ENCODE results near the gene ZNF219.

Gene ZNF219

DNA sequence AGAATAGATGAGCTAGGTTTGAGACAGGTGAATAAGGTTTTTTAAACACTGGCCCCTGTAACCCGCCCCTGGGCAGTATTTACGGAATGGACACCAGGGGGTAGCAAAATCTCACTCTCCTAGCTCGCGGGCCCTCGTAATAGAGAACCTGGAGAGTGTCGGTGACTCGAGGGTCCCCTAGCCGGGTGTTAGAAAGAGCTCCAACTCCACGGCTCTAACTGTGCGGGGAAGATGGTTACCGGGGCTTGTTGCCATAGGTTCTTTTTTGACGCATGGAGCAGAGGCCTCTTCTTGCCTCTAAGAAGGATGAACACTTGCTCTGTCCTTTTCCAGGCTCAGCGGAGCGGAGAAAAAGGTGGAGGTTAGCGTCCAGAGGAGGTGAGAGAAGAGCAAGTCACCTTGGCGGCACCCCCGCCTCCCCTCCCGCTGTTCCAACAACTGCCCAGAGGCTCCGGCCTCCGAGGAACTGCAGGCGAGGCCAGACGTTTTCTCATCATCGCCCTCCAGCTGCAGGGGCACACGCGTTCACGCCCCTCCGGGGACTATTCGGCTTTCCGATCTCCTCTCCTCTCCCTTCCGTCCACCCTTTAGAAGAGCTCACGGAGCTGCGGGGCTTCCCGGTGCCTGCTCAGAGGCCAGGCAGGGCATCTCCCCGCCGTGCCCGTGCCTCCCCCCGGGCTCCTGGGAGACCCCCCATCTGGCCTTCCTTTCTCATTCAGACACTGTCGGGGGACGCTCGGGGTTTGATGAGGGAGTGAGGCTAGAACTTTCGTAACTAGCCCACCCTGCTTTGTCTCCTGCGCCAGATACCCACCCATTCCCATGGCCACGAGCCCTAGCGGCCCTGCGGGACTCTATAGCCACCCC, 29.7 kb downstream of the ZNF219 start:
- peak; percentile 57 for DNase-seq
- peak; percentile 53 for ATAC-seq

DNA sequence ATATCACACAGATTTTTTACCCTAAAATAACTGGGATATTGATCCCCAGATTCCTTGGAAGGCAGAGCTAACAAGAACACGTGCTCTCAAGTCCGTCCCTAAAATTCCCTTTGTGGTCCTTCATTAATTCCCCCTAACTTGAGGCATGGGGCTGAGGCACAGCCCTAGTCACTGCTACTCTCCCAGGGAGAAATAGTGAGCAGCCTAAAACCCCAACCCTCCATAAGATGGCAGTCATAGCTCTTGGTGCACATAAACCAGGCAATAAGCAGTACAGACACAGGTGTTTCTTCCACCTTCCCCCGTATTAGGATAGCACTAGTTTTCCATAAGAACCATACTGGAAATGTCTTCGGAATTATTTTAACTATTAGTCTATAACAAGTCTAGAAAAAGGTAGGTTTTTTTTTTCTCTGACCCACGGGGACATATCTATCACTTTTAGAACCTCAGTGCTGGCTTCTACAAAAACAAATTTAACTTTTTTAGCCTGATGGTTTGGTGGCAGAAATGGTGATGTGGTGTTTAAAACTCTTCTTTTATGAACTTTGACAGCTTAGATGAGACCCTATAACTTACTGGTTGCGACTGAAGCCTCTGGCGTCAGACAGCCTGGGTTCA, 31.5 kb downstream of the ZNF219 start:
- ATAC-seq = no peak
- no peak for DNase-seq

DNA sequence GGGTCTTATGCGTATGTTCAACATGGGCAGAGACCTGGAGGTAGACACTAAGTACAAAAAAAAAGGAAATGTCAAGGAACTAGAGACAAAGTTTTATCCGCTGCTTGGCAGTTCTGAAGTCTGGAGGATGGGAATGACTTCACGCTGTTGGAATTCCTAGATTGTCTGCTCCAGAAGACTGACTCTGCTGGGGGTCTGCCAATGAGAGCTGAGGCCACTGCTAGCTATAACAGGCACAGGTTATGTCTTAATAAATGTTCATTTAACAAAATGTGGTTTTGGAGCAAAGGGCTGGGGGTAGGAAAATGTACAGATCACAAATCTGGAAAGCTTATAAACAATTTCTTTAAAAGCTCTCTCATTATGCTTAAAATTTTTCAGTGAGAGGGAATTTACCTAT, 35.0 kb downstream of the ZNF219 start:
- ATAC-seq = no peak
- DNase-seq = no peak

DNA sequence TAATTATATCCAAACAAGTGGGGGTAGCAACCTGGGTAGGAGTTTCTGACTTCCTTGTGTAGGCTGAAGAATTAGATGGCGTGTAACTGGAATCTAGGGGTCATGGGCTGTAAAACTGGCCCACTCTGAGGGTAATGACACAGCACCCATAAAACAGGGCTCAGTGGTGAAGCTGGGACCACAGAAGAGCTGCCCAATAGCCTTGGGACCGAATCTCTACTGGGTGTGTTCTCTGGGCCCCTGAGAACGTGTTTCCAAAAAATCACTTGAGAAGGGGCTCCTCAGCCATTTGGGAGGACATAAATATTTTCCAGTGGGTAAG, 37.1 kb downstream of the ZNF219 start:
- no peak for DNase-seq
- no peak for ATAC-seq

DNA sequence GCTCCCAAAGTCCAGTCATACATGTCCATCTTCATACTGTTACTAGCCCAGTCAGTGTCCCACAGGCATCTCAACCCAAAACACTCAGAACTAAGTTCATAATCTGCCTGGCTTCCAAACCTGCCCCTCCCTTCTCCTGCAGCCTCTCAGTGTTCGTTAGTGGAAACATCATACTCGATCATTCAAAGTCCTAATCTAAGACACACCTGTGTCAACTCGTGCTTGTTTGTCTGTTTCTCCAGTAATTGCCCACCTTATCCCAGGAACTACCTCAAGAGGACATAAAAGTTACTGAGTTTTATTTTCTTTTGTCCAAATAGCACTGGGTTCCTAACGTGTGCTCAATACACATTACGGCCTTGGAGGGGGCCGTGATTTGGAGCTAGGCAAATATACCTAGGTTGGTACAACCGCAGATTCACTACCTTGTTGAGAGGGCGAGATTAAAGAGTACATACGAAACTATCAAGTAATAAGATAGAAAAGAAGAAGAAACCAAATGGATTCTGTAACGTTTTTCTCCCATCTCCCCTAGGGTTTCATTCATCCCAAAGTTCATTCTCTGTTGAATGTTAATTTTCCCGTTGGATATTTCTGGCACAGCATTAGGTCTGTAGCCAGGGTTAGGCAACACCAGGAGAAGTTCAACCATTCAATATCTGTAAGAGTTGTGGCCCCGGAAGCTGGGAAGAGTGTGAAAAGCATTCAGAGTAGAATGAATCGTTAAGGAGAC, 37.7 kb downstream of the ZNF219 start:
- DNase-seq = no peak
- ATAC-seq = no peak

DNA sequence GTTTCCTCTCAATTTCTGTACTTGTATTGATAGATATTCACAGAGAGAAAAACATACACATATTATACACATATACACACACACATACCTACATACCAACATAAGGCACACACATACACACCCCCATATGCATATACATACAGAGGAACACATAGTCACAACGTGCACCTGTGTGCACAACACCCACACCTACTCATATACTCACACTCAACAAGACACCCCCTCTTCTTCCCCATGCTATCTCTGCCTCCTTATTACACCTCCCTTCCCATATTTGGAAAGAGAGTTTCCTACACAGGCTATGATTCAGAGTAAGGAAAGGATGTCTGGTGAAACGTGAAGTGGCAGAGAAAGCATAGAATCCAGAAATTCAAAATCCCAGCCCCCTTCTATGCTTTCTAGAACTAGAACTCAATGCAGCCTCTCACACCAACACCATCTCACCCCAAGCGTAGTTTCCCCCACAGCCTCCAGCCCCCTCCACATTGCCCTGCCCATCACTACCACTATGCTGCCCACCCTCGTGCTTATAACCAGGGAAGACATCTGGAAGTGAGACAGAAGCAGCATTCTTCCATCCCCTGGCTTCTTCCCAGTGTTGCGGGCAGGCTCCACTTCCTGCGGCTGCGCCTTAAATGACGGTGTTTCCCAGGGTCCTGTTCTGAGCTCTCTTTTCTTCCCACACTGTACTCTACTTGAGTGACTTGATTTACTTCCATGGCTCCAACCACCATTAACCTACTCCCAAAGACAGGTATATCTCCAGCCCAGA, 38.4 kb downstream of the ZNF219 start:
- ATAC-seq (no peak), DNase-seq (no peak)

DNA sequence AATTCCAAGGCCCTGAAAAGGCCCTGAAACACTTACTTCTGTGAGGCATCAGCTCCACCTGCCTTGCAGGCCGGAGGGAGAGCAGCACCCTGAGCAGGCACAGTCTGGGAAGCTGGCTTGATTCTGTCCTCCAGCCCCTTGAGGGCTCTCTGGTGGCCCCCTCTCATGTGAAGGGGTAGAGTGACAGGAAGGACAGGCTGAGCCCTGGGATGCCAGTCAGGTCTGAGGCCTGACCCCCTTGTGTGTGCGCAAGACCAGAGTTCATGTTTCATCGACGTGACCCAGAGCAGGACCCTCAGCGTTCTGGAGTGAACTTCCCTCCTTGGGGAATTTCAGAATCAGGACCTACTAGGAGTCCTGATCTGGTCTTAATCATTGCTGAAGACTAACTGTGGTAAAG, 39.6 kb downstream of the ZNF219 start:
- no peak for ATAC-seq
- DNase-seq = no peak

DNA sequence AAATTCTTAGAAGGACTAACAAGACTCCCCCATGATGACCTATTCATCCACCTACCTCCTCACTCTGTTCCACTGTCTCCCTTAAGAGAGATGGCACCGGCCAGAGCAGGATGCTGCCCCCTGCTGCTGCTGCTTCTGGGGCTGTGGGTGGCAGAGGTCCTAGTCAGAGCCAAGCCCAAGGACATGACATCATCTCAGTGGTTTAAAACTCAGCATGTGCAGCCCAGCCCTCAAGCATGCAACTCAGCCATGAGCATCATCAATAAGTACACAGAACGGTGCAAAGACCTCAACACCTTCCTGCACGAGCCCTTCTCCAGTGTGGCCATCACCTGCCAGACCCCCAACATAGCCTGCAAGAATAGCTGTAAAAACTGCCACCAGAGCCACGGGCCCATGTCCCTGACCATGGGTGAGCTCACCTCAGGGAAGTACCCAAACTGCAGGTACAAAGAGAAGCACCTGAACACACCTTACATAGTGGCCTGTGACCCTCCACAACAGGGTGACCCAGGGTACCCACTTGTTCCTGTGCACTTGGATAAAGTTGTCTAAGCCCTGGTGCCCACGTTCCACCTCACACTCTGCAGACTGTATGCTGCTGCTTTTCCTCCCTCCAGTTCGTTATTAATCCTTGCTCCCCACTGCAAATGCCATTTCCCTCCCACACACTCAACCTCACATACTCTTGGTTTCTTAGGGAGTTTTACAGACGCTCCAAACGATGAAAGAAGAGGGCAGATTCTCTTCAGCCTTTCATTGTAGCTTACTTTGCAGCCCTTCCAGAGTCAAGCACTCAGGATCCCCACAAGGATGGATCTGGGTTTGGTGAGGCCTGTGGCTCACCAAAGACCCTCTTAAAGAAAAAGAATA, 40.4 kb downstream of the ZNF219 start, which contains the start of gene RNASE8:
RNASE8 (plus strand) TSS at position 20 of the 873 bp plus-strand sequence; CDS start at position 91, 71 bp downstream.
- ATAC-seq = peak; percentile 72
- no peak for DNase-seq

DNA sequence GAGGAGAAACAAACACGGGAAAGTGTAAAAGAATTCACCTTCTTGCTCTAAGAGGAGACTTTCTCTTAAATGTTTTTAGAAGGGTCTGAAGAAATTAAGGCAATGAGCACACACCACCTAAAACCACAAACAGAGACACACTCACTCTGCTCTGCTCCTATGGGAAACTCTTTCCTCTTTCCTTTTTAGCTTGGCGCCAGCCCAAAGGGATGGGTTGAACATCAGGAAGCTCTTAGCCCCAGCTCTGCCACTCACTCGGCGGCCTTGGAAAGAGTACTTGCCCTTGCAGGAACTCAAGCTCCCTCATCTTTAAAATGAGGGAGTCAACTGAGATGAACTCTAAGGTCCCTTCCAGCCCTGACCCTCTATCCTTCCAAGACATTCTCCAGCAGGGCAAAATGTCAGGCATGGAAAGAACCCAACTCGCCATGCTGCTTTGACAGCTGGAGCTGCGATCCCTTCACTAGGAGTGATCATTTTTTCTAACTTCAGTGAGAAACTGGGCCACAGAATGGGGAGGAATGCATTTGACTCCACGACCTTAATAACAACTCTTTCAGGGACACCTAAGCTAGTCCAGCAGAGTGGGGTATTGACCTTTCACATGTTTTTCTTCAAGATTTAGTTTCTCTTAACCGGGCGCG, 41.8 kb downstream of the ZNF219 start:
- ATAC-seq (no peak), DNase-seq (no peak)

DNA sequence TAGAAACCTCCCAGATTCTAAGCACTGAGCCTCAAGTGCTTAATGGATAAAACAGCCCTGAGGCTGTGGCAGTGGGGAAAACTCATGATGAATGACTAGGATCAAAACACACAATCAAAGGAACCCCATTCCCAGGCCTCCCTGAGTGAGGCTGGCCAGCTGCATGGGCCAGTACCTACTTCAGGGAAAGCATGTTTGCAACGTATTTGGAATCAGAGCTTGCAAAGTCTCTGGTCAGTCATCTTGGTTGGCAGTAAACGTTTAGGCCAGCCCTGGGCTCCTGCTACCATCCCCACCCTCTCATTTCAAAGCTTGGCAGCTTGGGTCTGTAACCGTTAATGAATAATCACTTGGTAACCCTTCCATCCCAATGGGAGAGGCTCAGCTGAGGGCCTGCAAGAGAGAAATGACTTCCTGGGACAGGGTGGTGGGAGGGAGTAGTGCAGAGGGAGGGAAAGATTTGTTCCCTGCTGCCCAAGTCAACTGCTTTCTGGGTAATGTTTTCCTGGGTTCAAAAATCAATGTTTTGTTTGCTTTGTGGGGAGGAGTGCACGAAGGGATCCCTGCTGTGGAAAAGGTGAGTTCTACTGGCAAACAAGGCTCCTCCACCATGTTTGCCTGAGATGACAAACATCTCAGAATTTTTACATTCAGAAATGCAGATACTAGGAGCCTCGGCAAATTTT, 42.9 kb downstream of the ZNF219 start:
- DNase-seq = no peak

DNA sequence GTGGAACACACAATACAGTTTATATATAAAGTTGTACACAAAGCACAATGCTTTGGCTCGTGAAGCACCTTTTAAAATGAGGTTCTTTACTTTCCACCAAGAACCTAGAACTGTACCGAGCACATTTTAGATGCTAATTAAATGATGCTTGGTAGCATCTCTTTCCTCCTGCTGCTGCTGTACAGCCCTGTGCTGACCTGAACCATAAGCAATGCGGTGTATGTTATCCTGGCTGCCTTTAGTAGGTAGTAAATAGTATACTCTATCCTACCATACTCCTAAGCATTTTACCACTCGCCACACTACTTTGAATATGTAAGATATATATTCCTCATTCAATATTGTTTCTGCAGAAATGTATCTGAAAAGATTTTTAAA, 43.7 kb downstream of the ZNF219 start:
- no peak for ATAC-seq
- no peak for DNase-seq

More for the DNA sequence above, 42.9 kb downstream of the ZNF219 start:
- no peak for ATAC-seq

DNA sequence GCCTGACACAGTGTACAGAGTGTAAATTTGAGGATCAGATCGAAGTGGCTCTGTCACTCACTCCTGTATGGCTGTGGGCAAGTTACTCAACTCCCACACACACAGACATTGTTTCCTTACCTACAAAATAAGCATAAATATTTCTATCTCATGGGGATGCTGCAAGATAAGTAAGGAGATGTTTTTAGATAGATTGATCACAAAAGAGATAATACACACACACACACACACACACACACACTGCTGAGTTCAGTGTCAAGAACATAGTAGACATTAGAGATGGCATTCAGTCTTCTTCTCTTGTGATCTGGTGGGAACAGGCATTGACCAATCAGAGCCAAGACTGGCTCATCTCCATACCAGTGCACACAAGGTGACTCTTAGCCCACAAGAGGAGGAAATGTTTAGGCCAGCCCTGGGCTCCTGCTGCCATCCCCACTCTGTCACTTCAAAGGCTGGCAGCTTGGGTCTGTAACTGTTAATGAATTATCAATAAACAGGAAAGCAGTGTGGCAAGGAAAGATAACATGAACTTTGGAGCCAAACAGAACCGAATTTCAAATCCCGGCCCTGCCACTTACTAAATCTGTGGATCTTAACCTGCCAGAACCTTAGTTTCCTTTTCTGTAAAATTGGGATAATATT, 44.2 kb downstream of the ZNF219 start:
- ATAC-seq (peak; percentile 78), DNase-seq (no peak)

DNA sequence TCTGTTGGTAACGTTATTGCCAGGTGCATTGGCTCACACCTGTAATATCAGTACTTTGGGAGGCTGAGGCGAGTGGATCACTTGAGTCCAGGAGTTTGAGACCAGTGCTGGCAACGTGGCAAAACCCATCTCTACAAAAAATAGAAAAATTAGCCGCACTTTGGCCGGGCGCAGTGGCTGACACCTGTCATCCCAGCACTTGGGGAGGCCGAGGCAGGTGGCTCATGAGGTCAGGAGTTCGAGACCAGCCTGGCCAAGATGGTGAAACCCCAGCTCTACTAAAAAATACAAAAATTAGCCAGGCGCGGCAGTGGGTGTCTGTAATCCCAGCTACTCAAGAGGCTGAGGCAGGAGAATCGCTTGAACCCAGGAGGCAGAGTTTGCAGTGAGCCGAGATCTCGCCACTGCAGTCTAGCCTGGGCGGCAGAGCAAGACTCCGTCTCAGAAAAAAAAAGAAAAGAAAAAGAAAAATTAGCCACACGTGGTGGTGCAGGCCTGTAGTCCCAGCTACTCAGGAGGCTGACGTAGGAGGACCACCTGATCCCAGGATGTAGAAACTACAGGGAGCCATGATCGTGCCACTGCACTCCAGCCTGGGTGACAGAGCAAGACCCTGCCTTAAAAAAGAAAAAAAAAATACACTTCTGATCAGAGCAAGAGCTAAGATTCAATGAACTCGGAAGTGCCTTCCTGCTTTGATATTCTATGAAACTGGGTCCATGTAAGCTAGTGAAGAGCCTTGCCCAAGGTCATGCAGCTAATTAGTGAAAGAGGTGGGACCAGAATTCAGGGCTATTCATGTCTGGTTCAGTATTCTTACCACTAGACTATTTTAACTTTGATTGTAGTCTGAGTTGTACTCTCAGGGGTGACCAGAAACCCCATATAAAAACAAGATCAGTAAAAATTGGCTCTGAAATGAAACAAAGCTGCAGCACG, 45.0 kb downstream of the ZNF219 start:
- DNase-seq = no peak
- ATAC-seq = no peak

DNA sequence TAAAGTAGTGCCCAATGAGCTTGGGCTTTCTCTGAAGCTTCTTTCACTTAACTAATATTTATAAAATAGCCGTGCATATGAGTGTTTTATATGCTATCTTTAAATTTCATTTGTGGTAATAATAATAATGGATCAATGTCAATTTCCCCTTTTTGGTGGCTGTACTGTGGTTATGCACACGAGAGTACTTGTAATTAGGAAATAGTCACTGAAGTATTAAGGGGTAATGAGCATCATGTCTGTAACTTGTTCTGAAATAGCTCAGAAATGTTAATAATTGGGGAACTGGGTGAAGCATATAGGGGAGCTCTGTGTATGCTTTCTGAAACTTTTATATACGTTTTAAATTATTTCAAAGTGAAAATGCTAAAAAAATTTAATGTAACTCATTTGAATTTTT, 47.9 kb downstream of the ZNF219 start:
- ATAC-seq = no peak
- DNase-seq = no peak

DNA sequence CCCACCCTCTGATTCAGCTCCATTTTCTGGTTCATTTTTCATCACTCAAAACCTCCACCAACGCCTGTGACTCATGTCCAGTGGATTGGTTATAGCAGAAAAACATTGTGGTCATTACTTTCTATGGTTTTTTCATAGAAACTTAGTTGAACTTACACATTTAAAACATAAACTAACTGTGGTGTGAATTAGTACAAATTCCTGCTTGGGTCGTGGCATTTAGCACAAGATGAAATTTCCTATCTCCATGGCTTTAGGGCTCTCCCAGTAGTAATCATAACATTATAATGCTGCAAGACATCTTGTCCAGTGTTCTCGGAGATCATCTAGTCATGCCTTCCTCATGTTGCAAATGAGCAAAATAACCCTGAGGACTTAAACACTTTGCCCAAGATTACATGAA, 49.2 kb downstream of the ZNF219 start:
- ATAC-seq (no peak), DNase-seq (no peak)

DNA sequence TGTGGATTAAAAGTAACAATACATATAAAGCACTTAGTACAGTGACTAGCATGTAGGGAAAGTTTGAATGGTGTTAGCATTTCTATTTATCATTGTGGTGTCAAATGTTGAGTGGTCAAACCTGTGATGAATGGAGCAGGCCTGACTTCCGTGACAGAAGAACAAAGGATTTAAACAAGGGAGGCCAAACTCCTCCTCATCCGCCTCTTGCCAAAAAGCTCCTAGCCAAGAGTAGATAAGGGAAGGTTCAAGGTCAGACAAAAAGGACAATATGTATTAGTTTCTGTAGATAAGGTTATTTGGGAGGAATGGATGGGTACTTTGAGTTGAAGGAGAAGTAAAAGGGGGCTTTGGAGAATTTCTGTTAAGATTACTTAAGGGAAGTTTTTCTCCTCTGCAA, 49.8 kb downstream of the ZNF219 start:
- no peak for DNase-seq
- ATAC-seq = no peak

DNA sequence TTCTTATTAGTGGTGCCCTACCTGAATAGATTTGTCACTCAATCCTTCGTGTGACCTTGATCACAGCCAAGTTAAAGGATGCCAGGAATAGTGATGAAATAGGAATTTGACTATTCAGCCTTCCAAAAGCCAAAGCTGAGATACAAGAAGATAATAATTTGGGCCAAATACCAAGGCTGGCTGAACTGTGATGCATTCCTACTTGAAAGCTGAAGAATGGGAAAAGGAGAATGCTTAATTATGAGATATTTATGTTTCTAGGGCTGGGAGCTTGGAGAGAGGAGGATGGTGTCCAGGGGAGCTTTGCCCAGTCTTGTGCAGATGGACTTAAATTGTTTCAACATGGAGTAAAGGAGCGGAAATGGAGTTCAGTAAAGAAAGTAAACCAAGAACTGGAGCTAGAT, 51.1 kb downstream of the ZNF219 start:
- DNase-seq (no peak), ATAC-seq (no peak)

DNA sequence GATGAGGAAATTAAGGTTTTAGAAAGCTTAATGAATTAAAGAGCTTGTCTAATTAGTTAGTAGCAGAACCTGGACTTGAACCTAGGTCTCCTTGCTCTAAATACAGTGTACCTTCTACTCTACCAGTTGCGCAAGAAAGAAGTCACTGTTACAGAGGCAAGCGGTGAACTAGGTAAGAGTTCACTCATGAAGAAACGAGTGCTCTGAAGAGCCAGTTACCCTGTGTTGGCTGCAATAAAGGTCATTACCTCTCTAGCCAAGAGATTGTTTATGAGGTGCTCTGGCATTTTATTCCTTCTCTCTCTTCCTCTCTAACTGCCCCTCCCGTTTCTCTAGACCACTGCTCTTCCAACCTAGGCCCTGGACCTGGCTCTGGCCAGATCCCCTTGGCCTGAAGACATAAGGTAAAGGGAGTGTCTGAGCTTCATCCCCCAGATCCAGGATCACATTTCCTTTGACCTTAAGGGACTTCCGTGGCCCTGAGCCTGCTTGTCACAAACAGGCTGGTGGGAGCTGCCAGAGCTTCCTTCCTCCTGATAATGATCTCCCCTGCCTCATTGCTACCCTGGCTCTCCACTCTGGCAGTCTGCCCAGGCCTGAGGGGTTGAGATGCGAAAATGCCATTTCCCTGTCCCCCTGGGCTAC, 54.4 kb downstream of the ZNF219 start:
- DNase-seq (no peak), ATAC-seq (no peak)

Measured in stimulated activated naive CD8-positive, alpha-beta T cell treated with anti-CD3 and anti-CD28 coated beads, Interleukin-15, Interleukin-2, amounts not matched to agents 100 U/mL and 50 U/mL, for 24 hours (primary cell).